Measurements from ENCODE around the gene NR2E3.

The NR2E3 gene

DNA sequence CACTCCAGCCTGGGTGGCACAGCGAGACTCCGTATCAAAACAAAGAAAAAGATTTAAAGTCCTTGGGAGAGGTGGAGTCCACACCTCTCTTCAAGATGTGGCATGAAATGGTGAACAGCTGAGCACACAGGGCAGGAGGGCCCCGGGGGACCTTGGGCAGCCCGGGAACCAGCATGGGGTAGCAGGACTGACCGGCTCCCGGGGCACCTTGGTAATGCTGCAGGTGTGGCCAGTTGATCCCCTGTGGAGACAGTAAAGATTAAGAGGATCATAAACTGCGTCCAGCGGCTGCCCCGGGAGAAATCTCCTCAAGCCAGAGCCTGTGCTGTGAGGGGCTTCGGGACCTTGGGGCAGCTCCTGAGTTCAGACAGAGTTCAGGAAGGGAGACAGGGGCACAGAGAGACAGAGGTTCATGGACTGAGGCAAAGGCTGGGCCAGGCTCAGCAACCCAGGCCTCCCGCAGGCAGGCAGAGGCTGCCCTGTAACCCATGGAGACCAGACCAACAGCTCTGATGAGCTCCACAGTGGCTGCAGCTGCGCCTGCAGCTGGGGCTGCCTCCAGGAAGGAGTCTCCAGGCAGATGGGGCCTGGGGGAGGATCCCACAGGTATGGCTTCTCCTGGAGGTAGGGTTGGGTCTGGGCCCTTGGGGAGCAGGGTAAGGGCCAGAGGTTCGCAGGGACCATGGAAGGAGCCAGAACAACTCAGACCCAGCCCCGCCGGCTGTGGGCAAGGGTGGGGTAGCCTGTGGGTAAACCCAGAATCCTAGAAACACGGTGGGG is at the start of gene NR2E3:
Gene NR2E3, plus strand, starts transcription at position 299 of the 780 bp plus-strand sequence. Its CDS starts 190 bp downstream, at position 489.
- Histone ChIP-seq H3K4me3 (ENCODE audit: low read length) (no peak within 1 kb of the TSS), H3K9ac (ENCODE audit: low read length) (no peak within 1 kb of the TSS), H3K4me1 (ENCODE audit: low read length) (no peaks in the 10 kb centered on the region), H3K4me2 (ENCODE audit: low read length) (no peak within 1 kb of the TSS), H3K9me3 (ENCODE audit: insufficient read depth, low read length) (no peaks in the 10 kb centered on the region), H3K27ac (ENCODE audit: low read length) (no peak within 1 kb of the TSS), H2AFZ (ENCODE audit: low read depth, low read length) (no peak within 1 kb of the TSS), H3K79me2 (ENCODE audit: low read length) (no peaks in the 10 kb centered on the region), H4K20me1 (ENCODE audit: insufficient read depth, low read length) (no peaks in the 10 kb centered on the region), H3K36me3 (replicated peaks; ENCODE audit: low read depth, low read length) (no peaks in the 10 kb centered on the region), H3K27me3 (ENCODE audit: low read depth, low read length) (no peaks in the 10 kb centered on the region)
- no peak for TF ChIP-seq EZH2phosphoT487 (IDR thresholded peaks at IDR 0.05; ENCODE audit: low read depth)
- TF ChIP-seq, protein P1, sequence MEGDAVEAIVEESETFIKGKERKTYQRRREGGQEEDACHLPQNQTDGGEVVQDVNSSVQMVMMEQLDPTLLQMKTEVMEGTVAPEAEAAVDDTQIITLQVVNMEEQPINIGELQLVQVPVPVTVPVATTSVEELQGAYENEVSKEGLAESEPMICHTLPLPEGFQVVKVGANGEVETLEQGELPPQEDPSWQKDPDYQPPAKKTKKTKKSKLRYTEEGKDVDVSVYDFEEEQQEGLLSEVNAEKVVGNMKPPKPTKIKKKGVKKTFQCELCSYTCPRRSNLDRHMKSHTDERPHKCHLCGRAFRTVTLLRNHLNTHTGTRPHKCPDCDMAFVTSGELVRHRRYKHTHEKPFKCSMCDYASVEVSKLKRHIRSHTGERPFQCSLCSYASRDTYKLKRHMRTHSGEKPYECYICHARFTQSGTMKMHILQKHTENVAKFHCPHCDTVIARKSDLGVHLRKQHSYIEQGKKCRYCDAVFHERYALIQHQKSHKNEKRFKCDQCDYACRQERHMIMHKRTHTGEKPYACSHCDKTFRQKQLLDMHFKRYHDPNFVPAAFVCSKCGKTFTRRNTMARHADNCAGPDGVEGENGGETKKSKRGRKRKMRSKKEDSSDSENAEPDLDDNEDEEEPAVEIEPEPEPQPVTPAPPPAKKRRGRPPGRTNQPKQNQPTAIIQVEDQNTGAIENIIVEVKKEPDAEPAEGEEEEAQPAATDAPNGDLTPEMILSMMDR (IDR thresholded peaks at IDR 0.05; ENCODE audit: low read depth, low read length): no peak

DNA sequence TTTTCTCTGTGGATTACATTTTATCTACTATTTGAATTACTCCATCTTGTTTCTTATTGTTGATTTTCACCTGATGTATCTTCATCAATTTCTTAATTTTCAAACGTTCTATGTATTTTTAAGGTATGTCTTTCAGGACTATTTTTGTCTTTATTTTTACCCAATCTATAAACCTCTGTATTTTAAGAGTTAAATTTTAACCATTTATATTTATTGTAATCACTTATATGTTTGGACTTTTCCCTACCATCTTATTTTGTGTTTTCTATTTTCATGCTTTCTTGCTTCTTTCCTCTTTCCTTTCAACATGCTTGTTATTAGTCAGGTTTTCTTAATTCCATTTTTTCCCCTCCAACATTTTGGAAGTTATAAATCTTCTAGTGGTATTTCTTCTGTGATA is 49.5 kb upstream of the NR2E3 start:
- H3K27ac ChIP-seq (ENCODE audit: low read length): no peak overlapping the region
- no peak for TF ChIP-seq EZH2phosphoT487 (IDR thresholded peaks at IDR 0.05; ENCODE audit: low read depth)
- TF ChIP-seq, protein P1 (IDR thresholded peaks at IDR 0.05; ENCODE audit: low read depth, low read length): no peak

DNA sequence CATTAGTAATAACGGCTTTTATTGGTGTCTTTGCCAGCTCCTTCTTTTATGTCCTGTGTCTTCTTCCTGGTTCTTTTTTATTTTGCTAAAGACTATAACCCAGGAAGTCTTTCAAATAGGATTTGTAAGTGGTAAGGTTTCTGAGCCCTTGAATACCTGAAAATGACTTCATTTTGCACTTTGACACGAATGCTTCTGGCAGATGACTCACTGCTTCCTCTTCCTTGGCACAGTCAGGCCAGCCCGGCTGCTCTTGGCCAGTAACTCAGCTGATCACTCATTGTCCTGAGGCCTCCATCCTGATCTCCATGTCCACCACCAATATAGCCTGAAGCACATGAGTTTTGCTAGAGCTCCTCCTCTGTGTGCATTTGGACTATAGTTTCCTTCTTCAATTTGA is 48.7 kb upstream of the NR2E3 start:
- peaks cover 14% of the 10 kb centered on the region for H3K27me3 ChIP-seq (ENCODE audit: low read depth, low read length)
- H2AFZ ChIP-seq (ENCODE audit: low read depth, low read length): no peak overlapping the region
- no peak overlapping the region for H3K4me3 ChIP-seq (ENCODE audit: low read length)
- no peaks in the 10 kb centered on the region for H3K36me3 ChIP-seq (replicated peaks; ENCODE audit: low read depth, low read length)
- H3K9me3 ChIP-seq (ENCODE audit: insufficient read depth, low read length): peaks cover 12% of the 10 kb centered on the region; the same call in 1 of the 2 replicates
- H3K4me2 ChIP-seq (ENCODE audit: low read length): no peak overlapping the region
- H3K27ac ChIP-seq (ENCODE audit: low read length): no peak overlapping the region
- H3K4me1 ChIP-seq (ENCODE audit: low read length): no peaks in the 10 kb centered on the region
- no peaks in the 10 kb centered on the region for H3K79me2 ChIP-seq (ENCODE audit: low read length)
- TF ChIP-seq, protein P1 (IDR thresholded peaks at IDR 0.05; ENCODE audit: low read depth, low read length): no peak
- no peak for TF ChIP-seq EZH2phosphoT487 (IDR thresholded peaks at IDR 0.05; ENCODE audit: low read depth)
- H3K9ac ChIP-seq (ENCODE audit: low read length): no peak overlapping the region
- H4K20me1 ChIP-seq (ENCODE audit: insufficient read depth, low read length): no peaks in the 10 kb centered on the region

More for the DNA sequence above, 49.5 kb upstream of the NR2E3 start:
- H3K9ac ChIP-seq (ENCODE audit: low read length): no peak overlapping the region
- no peaks in the 10 kb centered on the region for H3K4me1 ChIP-seq (ENCODE audit: low read length)
- no peak overlapping the region for H3K4me2 ChIP-seq (ENCODE audit: low read length)
- H3K79me2 ChIP-seq (ENCODE audit: low read length): no peaks in the 10 kb centered on the region
- H3K9me3 ChIP-seq (ENCODE audit: insufficient read depth, low read length): peaks cover 12% of the 10 kb centered on the region; the same call in 1 of the 2 replicates
- no peaks in the 10 kb centered on the region for H3K36me3 ChIP-seq (replicated peaks; ENCODE audit: low read depth, low read length)
- H4K20me1 ChIP-seq (ENCODE audit: insufficient read depth, low read length): no peaks in the 10 kb centered on the region
- no peak overlapping the region for H3K4me3 ChIP-seq (ENCODE audit: low read length)
- no peak overlapping the region for H2AFZ ChIP-seq (ENCODE audit: low read depth, low read length)
- peaks cover 10% of the 10 kb centered on the region; the same call in 1 of the 2 replicates for H3K27me3 ChIP-seq (ENCODE audit: low read depth, low read length)

DNA sequence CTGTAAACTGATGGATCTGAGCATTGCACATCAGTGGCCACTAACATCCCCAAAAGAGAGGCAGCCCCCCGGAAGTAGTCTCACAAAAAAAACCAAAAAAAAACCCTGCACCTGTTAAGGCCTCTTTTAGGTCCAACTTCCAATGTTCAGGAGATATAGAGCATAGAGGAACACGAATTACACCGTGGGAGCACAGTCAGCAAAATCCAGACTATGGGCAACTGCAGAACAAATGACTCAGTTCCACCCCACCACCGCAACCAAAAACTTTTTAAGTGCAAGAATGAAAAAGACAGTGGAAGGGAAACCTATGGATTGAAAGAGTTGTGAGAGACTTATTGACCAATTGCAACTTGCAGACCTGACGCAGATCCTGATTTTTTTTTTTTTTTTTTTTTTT is 42.2 kb upstream of the NR2E3 start:
- TF ChIP-seq EZH2phosphoT487 (IDR thresholded peaks at IDR 0.05; ENCODE audit: low read depth): no peak
- TF ChIP-seq, protein P1 (IDR thresholded peaks at IDR 0.05; ENCODE audit: low read depth, low read length): no peak
- no peak overlapping the region for H3K4me3 ChIP-seq (ENCODE audit: low read length)
- H3K4me1 ChIP-seq (ENCODE audit: low read length): peaks cover 4% of the 10 kb centered on the region
- peaks cover 14% of the 10 kb centered on the region for H3K27me3 ChIP-seq (ENCODE audit: low read depth, low read length)
- H2AFZ ChIP-seq (ENCODE audit: low read depth, low read length): no peak overlapping the region
- no peak overlapping the region for H3K9ac ChIP-seq (ENCODE audit: low read length)
- H3K9me3 ChIP-seq (ENCODE audit: insufficient read depth, low read length): no peaks in the 10 kb centered on the region
- H3K36me3 ChIP-seq (replicated peaks; ENCODE audit: low read depth, low read length): no peaks in the 10 kb centered on the region
- no peaks in the 10 kb centered on the region for H4K20me1 ChIP-seq (ENCODE audit: insufficient read depth, low read length)
- H3K4me2 ChIP-seq (ENCODE audit: low read length): no peak overlapping the region
- H3K79me2 ChIP-seq (ENCODE audit: low read length): no peaks in the 10 kb centered on the region
- no peak overlapping the region for H3K27ac ChIP-seq (ENCODE audit: low read length)
